Memory B cell (primary cell): ENCODE measurements around the gene TIMM21.

Source experiments
- ATAC-seq: fragments of 150-1000 bp; cut with Tn5 transposase; 2 replicates; pipeline ENCODE4 v1.10.0; 2021; ENCODE audit warnings: low read depth, mild to moderate bottlenecking, moderate library complexity
- DNase-seq, 2 donors: peaks; one replicate each; pipeline ENCODE4 v3.0.0; 2022; ENCODE audit warnings: low spot score in 2 of 2
- H3K27ac Mint-ChIP-seq: one replicate; pipeline ENCODE4 v1.8.0; 2022; ENCODE audit warnings: mild to moderate bottlenecking, moderate library complexity, mixed read lengths
- H3K27me3 Mint-ChIP-seq: one replicate; pipeline ENCODE4 v1.8.0; 2022; ENCODE audit warnings: mixed read lengths
- H3K36me3 Mint-ChIP-seq: one replicate; pipeline ENCODE4 v1.8.0; 2022; ENCODE audit warnings: mild to moderate bottlenecking, mixed read lengths
- H3K4me1 Mint-ChIP-seq: one replicate; pipeline ENCODE4 v1.8.0; 2022; ENCODE audit warnings: mixed read lengths
- H3K4me3 Mint-ChIP-seq: one replicate; pipeline ENCODE4 v1.8.0; 2022; ENCODE audit warnings: mild to moderate bottlenecking, moderate library complexity, mixed read lengths
- H3K9me3 Mint-ChIP-seq: one replicate; pipeline ENCODE4 v1.8.0; 2022; ENCODE audit warnings: mixed read lengths

The TIMM21 gene

GRCh38 chr18:74132201-74132600, 16.1 kb upstream of the TIMM21 start:
- Mint-ChIP-seq H3K4me3 (no peak overlapping the region), H3K27ac (no peak overlapping the region), H3K4me1 (no peaks in the 10 kb centered on the region), H3K27me3 (no peaks in the 10 kb centered on the region), H3K36me3 (no peaks in the 10 kb centered on the region), H3K9me3 (no peaks in the 10 kb centered on the region)
- DNase-seq = no peak
- ATAC-seq = no peak

DNA sequence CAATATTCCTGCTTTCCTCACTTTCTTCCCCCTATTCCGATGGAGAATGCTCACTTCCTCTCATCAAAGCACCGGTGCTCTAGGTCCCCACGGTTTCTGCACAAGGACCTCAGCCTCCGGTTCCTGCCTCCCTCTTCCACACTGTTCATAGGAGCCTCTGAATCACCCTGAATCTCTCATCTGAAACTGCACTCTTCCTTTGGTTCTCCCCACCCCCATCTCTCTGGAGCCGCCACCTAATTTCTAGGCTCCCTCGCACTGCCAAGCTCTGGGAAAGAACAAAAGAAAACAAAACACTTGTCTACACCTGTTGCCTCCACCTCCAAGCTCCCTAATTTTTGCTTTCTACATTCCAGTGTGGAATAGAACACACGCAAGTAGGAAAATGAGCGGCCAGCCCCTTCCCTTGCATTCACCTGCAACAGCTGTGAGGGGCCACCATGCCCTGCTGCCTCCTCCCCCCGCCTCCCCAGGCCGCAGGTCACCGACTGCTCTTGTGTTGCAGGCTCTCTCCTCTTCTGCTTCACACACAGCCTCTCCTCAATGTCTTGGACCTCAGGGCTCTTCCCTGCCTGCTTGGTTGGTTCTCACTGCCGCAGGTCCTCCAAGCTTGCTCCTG, 10.3 kb upstream of the TIMM21 start:
- ATAC-seq = no peak

GRCh38 chr18:74139411-74139810, 8.9 kb upstream of the TIMM21 start:
- DNase-seq (no peak), ATAC-seq (no peak)
- Mint-ChIP-seq H3K4me3 (no peak overlapping the region), H3K27ac (no peak overlapping the region), H3K27me3 (peaks cover 19% of the 10 kb centered on the region), H3K36me3 (no peaks in the 10 kb centered on the region), H3K4me1 (no peaks in the 10 kb centered on the region), H3K9me3 (no peaks in the 10 kb centered on the region)

More for the DNA sequence above, 10.3 kb upstream of the TIMM21 start:
- H3K27me3 Mint-ChIP-seq = peaks cover 17% of the 10 kb centered on the region
- no peak overlapping the region for H3K4me3 Mint-ChIP-seq
- H3K9me3 Mint-ChIP-seq = no peaks in the 10 kb centered on the region
- no peak for DNase-seq
- no peak overlapping the region for H3K27ac Mint-ChIP-seq
- no peaks in the 10 kb centered on the region for H3K36me3 Mint-ChIP-seq
- no peaks in the 10 kb centered on the region for H3K4me1 Mint-ChIP-seq

GRCh38 chr18:74139888-74140287, 8.4 kb upstream of the TIMM21 start:
- no peak for DNase-seq
- ATAC-seq = no peak
- no peak overlapping the region for H3K4me3 Mint-ChIP-seq

DNA sequence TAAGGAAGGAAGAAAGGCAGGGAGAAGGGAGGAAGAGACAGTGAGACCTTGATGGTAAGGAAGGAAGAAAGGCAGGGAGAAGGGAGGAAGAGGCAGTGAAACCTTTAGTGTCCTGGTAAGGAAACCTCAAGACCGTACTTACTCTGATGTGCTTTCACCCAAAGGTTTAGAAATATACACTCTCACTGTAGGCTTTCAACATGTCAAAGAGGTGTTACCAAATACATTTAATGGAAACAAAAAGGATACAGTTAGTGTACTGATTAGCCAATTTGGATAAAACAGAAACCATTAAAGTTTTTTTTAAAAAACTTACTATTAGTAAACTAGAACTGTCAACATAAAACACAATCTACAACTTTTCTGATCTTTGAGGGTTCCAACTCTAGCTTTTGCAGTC, 7.7 kb upstream of the TIMM21 start:
- H3K27ac Mint-ChIP-seq = no peak overlapping the region
- H3K9me3 Mint-ChIP-seq = no peaks in the 10 kb centered on the region
- H3K4me3 Mint-ChIP-seq = no peak overlapping the region
- no peaks in the 10 kb centered on the region for H3K4me1 Mint-ChIP-seq
- H3K36me3 Mint-ChIP-seq = no peaks in the 10 kb centered on the region
- DNase-seq (no peak), ATAC-seq (no peak)
- peaks cover 19% of the 10 kb centered on the region for H3K27me3 Mint-ChIP-seq

More at GRCh38 chr18:74139888-74140287, 8.4 kb upstream of the TIMM21 start:
- Mint-ChIP-seq H3K27ac (no peak overlapping the region), H3K9me3 (no peaks in the 10 kb centered on the region), H3K27me3 (peaks cover 19% of the 10 kb centered on the region), H3K36me3 (no peaks in the 10 kb centered on the region), H3K4me1 (no peaks in the 10 kb centered on the region)

DNA sequence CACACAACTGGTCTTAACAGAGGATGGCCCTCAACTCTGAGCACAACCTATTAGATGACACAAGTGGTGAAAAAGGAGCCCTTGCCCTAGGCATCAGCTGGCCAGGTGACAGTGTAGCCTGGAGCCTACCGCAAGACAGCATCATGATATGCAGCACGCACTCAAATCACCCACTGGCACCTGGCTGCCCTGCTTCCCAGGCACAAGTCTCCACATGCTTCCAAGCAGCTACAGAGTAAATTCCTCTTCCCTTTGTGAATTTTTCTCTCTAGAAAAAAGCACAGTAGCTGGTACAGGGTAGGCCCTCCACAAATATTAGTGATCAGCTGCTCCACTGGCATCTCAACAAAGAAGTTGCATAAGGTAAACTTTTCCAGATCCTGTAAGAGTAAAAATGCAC, 6.7 kb upstream of the TIMM21 start:
- ATAC-seq (no peak), DNase-seq (no peak)
- no peak overlapping the region for H3K4me3 Mint-ChIP-seq
- H3K36me3 Mint-ChIP-seq = no peaks in the 10 kb centered on the region
- H3K27ac Mint-ChIP-seq = no peak overlapping the region
- H3K4me1 Mint-ChIP-seq = no peaks in the 10 kb centered on the region
- H3K9me3 Mint-ChIP-seq = no peaks in the 10 kb centered on the region
- peaks cover 19% of the 10 kb centered on the region for H3K27me3 Mint-ChIP-seq

GRCh38 chr18:74142252-74142651, 6.1 kb upstream of the TIMM21 start:
- Mint-ChIP-seq H3K36me3 (no peaks in the 10 kb centered on the region), H3K4me3 (no peak overlapping the region)
- no peak for ATAC-seq

DNA sequence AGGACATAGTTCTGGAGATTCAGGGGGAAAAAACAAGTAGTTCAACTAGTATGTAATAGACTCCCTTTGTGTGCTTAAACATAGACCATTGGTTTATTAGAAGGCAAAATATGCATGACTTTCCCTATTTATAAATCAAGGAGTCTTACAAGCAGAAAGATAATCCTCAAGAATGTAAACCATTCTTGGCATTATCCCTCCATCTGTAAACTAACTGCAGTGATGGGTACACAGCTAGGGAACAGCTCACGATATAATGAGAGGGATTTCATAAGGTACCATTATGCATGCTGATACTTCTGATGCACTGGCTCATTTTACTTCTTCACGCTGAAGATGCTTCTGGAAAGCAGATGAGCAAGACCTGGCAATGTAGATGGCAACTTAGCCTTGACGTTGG, 1.6 kb upstream of the TIMM21 start:
- ATAC-seq (no peak), DNase-seq (no peak)
- Mint-ChIP-seq H3K27me3 (peaks cover 4% of the 10 kb centered on the region), H3K4me3 (peak overlapping the region; percentile 94), H3K9me3 (no peaks in the 10 kb centered on the region), H3K36me3 (no peaks in the 10 kb centered on the region), H3K4me1 (peaks cover 18% of the 10 kb centered on the region), H3K27ac (peak overlapping the region; percentile 95)

More at GRCh38 chr18:74142252-74142651, 6.1 kb upstream of the TIMM21 start:
- no peak overlapping the region for H3K27ac Mint-ChIP-seq
- no peak for DNase-seq
- H3K4me1 Mint-ChIP-seq = peaks cover 3% of the 10 kb centered on the region
- no peaks in the 10 kb centered on the region for H3K9me3 Mint-ChIP-seq
- peaks cover 19% of the 10 kb centered on the region for H3K27me3 Mint-ChIP-seq

DNA sequence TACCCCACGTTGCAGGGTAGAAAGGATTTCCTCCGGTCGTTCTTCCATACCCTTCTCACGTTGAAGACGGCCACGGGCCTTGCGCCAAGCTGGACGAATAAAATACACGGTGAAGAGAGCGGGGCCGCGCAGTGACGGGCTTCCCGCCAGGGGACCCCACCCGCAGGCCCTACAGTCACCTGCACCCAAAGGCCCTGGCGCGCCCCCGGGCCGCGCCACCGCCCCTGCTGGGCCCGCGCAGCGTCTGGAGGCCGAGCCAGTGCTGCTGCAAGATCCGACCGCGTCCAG, 888 bp upstream of the TIMM21 start:
- DNase-seq (no peak), ATAC-seq (no peak)
- Mint-ChIP-seq H3K27ac (peak overlapping the region; percentile 95), H3K27me3 (peaks cover 3% of the 10 kb centered on the region), H3K36me3 (no peaks in the 10 kb centered on the region), H3K9me3 (no peaks in the 10 kb centered on the region), H3K4me3 (peak overlapping the region; percentile 94), H3K4me1 (peaks cover 22% of the 10 kb centered on the region)

GRCh38 chr18:74148543-74149070, 284 bp downstream of the TIMM21 start:
- Mint-ChIP-seq H3K36me3 (no peaks in the 10 kb centered on the region), H3K27ac (peak overlapping the region; percentile 95), H3K4me1 (peaks cover 24% of the 10 kb centered on the region), H3K27me3 (peaks cover 2% of the 10 kb centered on the region), H3K4me3 (peak overlapping the region; percentile 94), H3K9me3 (no peaks in the 10 kb centered on the region)
- DNase-seq (no peak), ATAC-seq (no peak)

- H3K4me1 Mint-ChIP-seq = peaks cover 24% of the 10 kb centered on the region
- H3K9me3 Mint-ChIP-seq = no peaks in the 10 kb centered on the region
- DNase-seq (no peak), ATAC-seq (no peak)
- H3K27me3 Mint-ChIP-seq = no peaks in the 10 kb centered on the region
- peak overlapping the region; percentile 14 for H3K4me3 Mint-ChIP-seq
- peaks cover 2% of the 10 kb centered on the region for H3K36me3 Mint-ChIP-seq
- no peak overlapping the region for H3K27ac Mint-ChIP-seq
Observed at GRCh38 chr18:74149878-74150277, 1.6 kb downstream of the TIMM21 start.

DNA sequence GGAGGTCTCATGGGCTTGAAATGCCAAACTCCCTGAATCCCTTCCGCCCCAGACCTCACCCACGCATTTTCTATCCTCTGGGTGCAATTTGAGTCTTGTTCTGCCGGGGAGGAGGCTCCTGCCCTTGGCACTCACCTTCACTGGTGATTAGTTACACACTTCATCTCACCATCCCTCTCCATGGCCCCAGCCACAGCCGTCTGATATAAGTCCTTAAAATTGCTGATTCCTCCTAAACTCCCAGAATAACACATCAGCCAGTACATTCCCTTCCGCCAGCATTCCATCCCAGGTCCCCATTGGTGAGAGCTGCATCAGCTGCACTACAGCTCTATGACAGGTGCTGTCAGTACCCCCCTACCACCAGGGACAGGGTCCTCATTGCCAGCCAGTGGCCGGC, 3.9 kb downstream of the TIMM21 start:
- Mint-ChIP-seq H3K36me3 (peaks cover 5% of the 10 kb centered on the region), H3K4me1 (peaks cover 21% of the 10 kb centered on the region), H3K9me3 (no peaks in the 10 kb centered on the region), H3K4me3 (no peak overlapping the region), H3K27me3 (no peaks in the 10 kb centered on the region), H3K27ac (no peak overlapping the region)
- no peak for DNase-seq
- ATAC-seq = no peak

DNA sequence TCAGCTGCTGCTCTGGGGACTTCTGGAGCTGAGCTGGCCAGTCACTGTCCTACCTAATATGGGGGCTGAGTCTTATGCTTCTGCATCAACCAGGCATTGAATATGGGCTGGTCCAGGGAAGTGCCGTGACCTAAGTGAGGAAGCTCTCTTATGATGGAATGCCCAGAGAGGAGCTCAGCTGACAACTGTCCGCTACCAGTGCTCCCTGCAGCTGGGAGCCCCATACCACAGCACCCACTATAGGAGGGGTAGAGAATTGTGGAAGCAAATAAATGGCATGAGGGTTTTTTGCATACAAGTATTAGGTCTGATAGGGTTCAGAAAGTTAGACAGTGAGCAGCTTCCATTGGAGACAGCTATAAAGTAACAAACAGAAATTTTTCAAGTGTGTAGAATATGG, 4.5 kb downstream of the TIMM21 start:
- Mint-ChIP-seq H3K36me3 (peaks cover 5% of the 10 kb centered on the region), H3K27me3 (no peaks in the 10 kb centered on the region), H3K9me3 (no peaks in the 10 kb centered on the region), H3K4me1 (peaks cover 19% of the 10 kb centered on the region), H3K4me3 (no peak overlapping the region), H3K27ac (no peak overlapping the region)
- ATAC-seq (no peak), DNase-seq (no peak)

- no peak for DNase-seq
- no peak overlapping the region for H3K4me3 Mint-ChIP-seq
- peaks cover 9% of the 10 kb centered on the region for H3K36me3 Mint-ChIP-seq
- no peaks in the 10 kb centered on the region for H3K9me3 Mint-ChIP-seq
- peaks cover 19% of the 10 kb centered on the region for H3K4me1 Mint-ChIP-seq
- H3K27ac Mint-ChIP-seq = no peak overlapping the region
- ATAC-seq = no peak
- no peaks in the 10 kb centered on the region for H3K27me3 Mint-ChIP-seq
Observed at GRCh38 chr18:74153377-74153776, 5.1 kb downstream of the TIMM21 start.

DNA sequence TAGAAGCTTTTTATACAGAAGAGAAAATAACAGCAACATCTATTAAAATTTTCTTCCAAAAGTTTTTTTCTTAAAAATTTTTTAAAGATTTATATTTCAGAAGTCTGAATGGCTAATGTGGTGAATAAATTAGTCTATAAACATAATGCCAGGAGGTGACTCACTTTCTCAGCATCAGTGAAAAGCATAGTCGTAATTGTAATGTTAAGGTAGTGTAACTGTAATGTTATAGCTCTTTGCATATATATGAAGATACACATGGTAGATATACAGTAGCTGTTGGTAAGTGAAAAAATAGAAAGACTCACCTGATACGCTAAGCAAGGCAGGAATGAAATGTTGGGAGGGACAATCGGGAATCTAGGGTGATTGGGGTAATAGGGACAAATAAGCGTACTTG, 5.5 kb downstream of the TIMM21 start:
- Mint-ChIP-seq H3K36me3 (peaks cover 10% of the 10 kb centered on the region), H3K27ac (no peak overlapping the region), H3K4me1 (peaks cover 18% of the 10 kb centered on the region), H3K9me3 (no peaks in the 10 kb centered on the region), H3K4me3 (no peak overlapping the region), H3K27me3 (no peaks in the 10 kb centered on the region)
- ATAC-seq (no peak), DNase-seq (no peak)
